Measurements from ENCODE around the gene ALAS1. TPM values are rescaled to one million over a fixed set of nuclear protein-coding genes. Genes with fewer than 3 reads are reported as not detected.

ALAS1 gene
- total and polyA plus RNA-seq, 2 experiments from 2014 or later: 85.3 to 90.1 TPM

DNA sequence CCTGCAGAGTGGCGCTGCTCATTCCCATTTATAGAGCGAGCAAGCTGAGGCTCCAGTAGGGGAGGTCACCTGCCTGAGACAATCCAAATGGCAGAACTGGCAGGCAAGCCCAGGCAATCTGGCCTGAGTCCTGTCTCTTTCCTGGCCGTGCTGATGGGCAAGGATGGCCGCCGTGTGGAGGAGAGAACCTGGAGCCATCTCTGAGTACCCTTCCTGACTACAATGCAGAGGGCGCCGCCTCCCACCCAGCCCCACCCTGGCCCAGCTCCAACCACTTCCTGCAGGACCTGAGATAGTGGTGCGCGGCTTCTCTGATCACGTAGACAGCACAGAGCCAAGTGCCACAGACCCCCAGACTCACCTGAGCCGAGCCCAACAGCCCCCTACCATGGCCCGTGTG lies 20.5 kb downstream of the ALAS1 start:
- Histone ChIP-seq H3K4me2 (no peak overlapping the region), H3K27ac (no peak overlapping the region), H3K4me1 (ENCODE audit: insufficient read depth) (peaks cover 17% of the 10 kb centered on the region), H2AFZ (no peak overlapping the region), H3K27me3 (no peaks in the 10 kb centered on the region), H4K20me1 (ENCODE audit: insufficient read depth, poor library complexity, severe bottlenecking) (no peaks in the 10 kb centered on the region), H3K79me2 (no peaks in the 10 kb centered on the region), H3K36me3 (replicated peaks; ENCODE audit: insufficient read depth, low read depth) (no peaks in the 10 kb centered on the region), H3K4me3 (no peak overlapping the region), H3K9me2 (replicated peaks; ENCODE audit: insufficient read depth) (no peaks in the 10 kb centered on the region), H3K9me3 (ENCODE audit: low read depth) (no peaks in the 10 kb centered on the region)
- 97% methylated on average over 10 of the region's 12 CpGs for WGBS (ENCODE audit: low lambda C conversion rate, missing lambda C conversion rate)
- no peak for DNase-seq (ENCODE audit: low spot score)
- TF ChIP-seq EZH2 (IDR thresholded peaks at IDR 0.05; ENCODE audit: borderline replicate concordance) (no peak), EZH2phosphoT487 (IDR thresholded peaks at IDR 0.05; ENCODE audit: low read depth, severe bottlenecking, unreplicated experiment) (no peak), CTCF (IDR thresholded peaks at IDR 0.05; ENCODE audit: poor library complexity) (no peak)

GRCh38 chr3:52218937-52219650 lies 21.1 kb downstream of the ALAS1 start:
- DNase-seq (ENCODE audit: low spot score): no peak
- Histone ChIP-seq H3K27me3 (no peaks in the 10 kb centered on the region), H3K4me3 (no peak overlapping the region), H3K36me3 (replicated peaks; ENCODE audit: insufficient read depth, low read depth) (no peaks in the 10 kb centered on the region), H3K9me3 (ENCODE audit: low read depth) (no peaks in the 10 kb centered on the region), H3K9me2 (replicated peaks; ENCODE audit: insufficient read depth) (no peaks in the 10 kb centered on the region), H2AFZ (no peak overlapping the region), H3K79me2 (no peaks in the 10 kb centered on the region), H4K20me1 (ENCODE audit: insufficient read depth, poor library complexity, severe bottlenecking) (no peaks in the 10 kb centered on the region), H3K27ac (peak overlapping the region; percentile 27), H3K4me1 (ENCODE audit: insufficient read depth) (peaks cover 17% of the 10 kb centered on the region), H3K4me2 (no peak overlapping the region)
- no peak for TF ChIP-seq EZH2phosphoT487 (IDR thresholded peaks at IDR 0.05; ENCODE audit: low read depth, severe bottlenecking, unreplicated experiment)
- TF ChIP-seq CTCF (IDR thresholded peaks at IDR 0.05; ENCODE audit: poor library complexity): no peak
- WGBS (ENCODE audit: low lambda C conversion rate, missing lambda C conversion rate): 47% methylated on average over 6 of the region's 6 CpGs

DNA sequence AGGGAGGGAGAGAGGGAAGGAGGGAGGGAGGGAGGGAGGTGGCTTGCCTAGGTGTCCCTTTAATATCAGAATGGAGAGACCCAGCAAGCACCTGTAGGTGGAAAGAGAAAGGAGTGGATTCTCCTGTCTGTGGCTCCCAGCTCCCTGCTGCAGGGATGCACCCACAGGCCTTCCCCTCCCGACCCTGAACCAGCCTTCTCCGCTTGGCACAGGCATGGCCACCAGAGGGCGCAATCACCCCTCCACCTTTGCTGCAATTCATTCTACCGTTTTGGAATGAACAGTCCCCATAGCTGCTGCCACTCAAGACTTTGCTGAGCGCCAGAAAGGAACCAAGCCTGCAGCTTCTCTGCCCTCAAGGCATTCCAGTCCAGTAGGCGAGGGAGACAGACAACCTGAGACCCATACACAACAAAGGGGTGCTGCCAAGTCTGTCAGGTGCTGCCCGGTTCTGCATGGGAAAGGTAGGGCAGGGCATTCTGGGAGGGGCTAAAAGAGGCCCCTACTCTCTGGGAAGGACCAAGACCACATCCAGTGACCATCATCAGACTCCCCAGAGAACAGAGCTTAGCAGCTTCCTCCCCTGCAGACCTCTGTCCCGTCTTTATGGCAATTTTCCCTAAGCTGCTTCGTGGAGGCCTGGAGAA lies 22.5 kb downstream of the ALAS1 start:
- H3K36me3 ChIP-seq (replicated peaks; ENCODE audit: insufficient read depth, low read depth): no peaks in the 10 kb centered on the region
- H3K4me1 ChIP-seq (ENCODE audit: insufficient read depth): peaks cover 17% of the 10 kb centered on the region
- no peaks in the 10 kb centered on the region for H3K27me3 ChIP-seq
- H3K9me3 ChIP-seq (ENCODE audit: low read depth): no peaks in the 10 kb centered on the region
- no peak overlapping the region for H3K27ac ChIP-seq
- no peak for TF ChIP-seq EZH2 (IDR thresholded peaks at IDR 0.05; ENCODE audit: borderline replicate concordance)
- no peak for TF ChIP-seq EZH2phosphoT487 (IDR thresholded peaks at IDR 0.05; ENCODE audit: low read depth, severe bottlenecking, unreplicated experiment)
- peak; percentile 92 for TF ChIP-seq CTCF (IDR thresholded peaks at IDR 0.05; ENCODE audit: poor library complexity)
- H3K4me3 ChIP-seq: no peak overlapping the region
- H3K4me2 ChIP-seq: no peak overlapping the region
- DNase-seq (ENCODE audit: low spot score): peak; percentile 88
- 28% methylated on average over 9 of the region's 9 CpGs for WGBS (ENCODE audit: low lambda C conversion rate, missing lambda C conversion rate)
- H2AFZ ChIP-seq: no peak overlapping the region
- no peaks in the 10 kb centered on the region for H4K20me1 ChIP-seq (ENCODE audit: insufficient read depth, poor library complexity, severe bottlenecking)
- no peaks in the 10 kb centered on the region for H3K9me2 ChIP-seq (replicated peaks; ENCODE audit: insufficient read depth)
- H3K79me2 ChIP-seq: no peaks in the 10 kb centered on the region
